Keratinocyte (primary cell): ENCODE data around the gene SLC49A4.

Source experiments
- EZH2 ChIP-seq: IDR thresholded peaks from one replicate; pipeline ENCODE4 v1.6.1; 2012; ENCODE audit warnings: inconsistent platforms, mild to moderate bottlenecking, low read length, moderate library complexity
- TF ChIP-seq, protein P1 (sequence below), 3 experiments: IDR thresholded peaks in 1 of 3; conservative IDR thresholded peaks in 1 of 3; optimal IDR thresholded peaks in 1 of 3; 2 replicates in 2 of 3; 3 replicates in 1 of 3; pipeline versions ENCODE3 to v1.5.1; 2011; ENCODE audit warnings: low read length in 3 of 3, mild to moderate bottlenecking in 3 of 3, moderate library complexity in 2 of 3, control low read depth in 1 of 3, inconsistent platforms in 1 of 3; ENCODE audit not compliant: insufficient read depth in 2 of 3; ENCODE audit errors: extremely low read depth in 1 of 3

DNA sequence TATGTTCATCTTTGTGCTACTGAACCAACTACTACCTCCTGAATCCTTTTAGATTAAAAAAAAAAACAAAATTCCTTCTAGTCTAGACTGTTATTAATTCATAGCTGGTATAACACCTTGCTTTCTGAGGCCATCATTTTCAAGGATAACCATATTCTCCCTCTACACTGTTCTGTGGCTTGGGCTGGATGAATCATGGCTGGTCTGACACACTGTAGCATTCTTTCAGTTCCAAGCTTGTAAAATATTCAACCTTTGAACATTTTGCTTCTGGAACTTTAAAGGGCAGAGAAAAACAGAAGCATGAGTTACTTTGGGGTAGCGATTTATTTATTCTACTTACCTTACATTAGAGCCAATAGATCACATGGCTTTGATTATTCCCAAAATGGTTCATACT lies 8.8 kb upstream of the SLC49A4 start:
- TF ChIP-seq, protein P1, sequence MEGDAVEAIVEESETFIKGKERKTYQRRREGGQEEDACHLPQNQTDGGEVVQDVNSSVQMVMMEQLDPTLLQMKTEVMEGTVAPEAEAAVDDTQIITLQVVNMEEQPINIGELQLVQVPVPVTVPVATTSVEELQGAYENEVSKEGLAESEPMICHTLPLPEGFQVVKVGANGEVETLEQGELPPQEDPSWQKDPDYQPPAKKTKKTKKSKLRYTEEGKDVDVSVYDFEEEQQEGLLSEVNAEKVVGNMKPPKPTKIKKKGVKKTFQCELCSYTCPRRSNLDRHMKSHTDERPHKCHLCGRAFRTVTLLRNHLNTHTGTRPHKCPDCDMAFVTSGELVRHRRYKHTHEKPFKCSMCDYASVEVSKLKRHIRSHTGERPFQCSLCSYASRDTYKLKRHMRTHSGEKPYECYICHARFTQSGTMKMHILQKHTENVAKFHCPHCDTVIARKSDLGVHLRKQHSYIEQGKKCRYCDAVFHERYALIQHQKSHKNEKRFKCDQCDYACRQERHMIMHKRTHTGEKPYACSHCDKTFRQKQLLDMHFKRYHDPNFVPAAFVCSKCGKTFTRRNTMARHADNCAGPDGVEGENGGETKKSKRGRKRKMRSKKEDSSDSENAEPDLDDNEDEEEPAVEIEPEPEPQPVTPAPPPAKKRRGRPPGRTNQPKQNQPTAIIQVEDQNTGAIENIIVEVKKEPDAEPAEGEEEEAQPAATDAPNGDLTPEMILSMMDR (optimal IDR thresholded peaks at IDR 0.05 in 1 of 3, IDR thresholded peaks at IDR 0.05 in 1 of 3, conservative IDR thresholded peaks at IDR 0.05 in 1 of 3; ENCODE audit: extremely low read depth in 1 of 3, insufficient read depth in 2 of 3, low read length in 3 of 3) = no peak
- no peak for TF ChIP-seq EZH2
